ENCODE results near the gene SBSN.
A peak's percentile ranks its signal among the peaks of the same experiment; 100 is the strongest.
"Not testable (repeated sequence)": the region's sequence is repeated elsewhere in the genome, so short reads cannot be mapped to it uniquely, and the experiment has no call there.

The SBSN gene

GRCh38 chr19:35500611-35501010 lies 27.5 kb downstream of the SBSN start:
- DNase-seq, result no peak

- no peak for DNase-seq
Observed at GRCh38 chr19:35498984-35499527, 29.1 kb downstream of the SBSN start.

GRCh38 chr19:35498220-35498619 lies 29.9 kb downstream of the SBSN start:
- DNase-seq, result no peak

GRCh38 chr19:35497406-35497805 lies 30.7 kb downstream of the SBSN start:
- DNase-seq, result no peak

- DNase-seq, result peak; percentile 82
Observed at GRCh38 chr19:35495107-35496064, 32.7 kb downstream of the SBSN start.

- DNase-seq, result no peak
Observed at GRCh38 chr19:35493971-35494370, 34.1 kb downstream of the SBSN start.

GRCh38 chr19:35491836-35492360 lies 36.2 kb downstream of the SBSN start:
- no peak for DNase-seq

GRCh38 chr19:35490364-35490763 lies 37.7 kb downstream of the SBSN start, which contains the start of gene KRTDAP:
Gene KRTDAP, minus strand, starts transcription at chr19:35490464. Its CDS starts 22 bp downstream, at chr19:35490442.
- no peak for DNase-seq

GRCh38 chr19:35488677-35489076 lies 39.4 kb downstream of the SBSN start:
- no peak for DNase-seq

- DNase-seq, result no peak
Observed at GRCh38 chr19:35487656-35488182, 40.4 kb downstream of the SBSN start.

- no peak for DNase-seq
Observed at GRCh38 chr19:35486268-35486708, 41.8 kb downstream of the SBSN start.

GRCh38 chr19:35484252-35485036 lies 43.7 kb downstream of the SBSN start:
- peak; percentile 32 for DNase-seq

- no peak for DNase-seq
Observed at GRCh38 chr19:35483089-35483488, 45.0 kb downstream of the SBSN start.

- DNase-seq, result no peak
Observed at GRCh38 chr19:35478794-35479677, 49.1 kb downstream of the SBSN start.

- peak; percentile 24 for DNase-seq
Observed at GRCh38 chr19:35476149-35476548, 52.0 kb downstream of the SBSN start.

GRCh38 chr19:35474594-35474993 lies 53.5 kb downstream of the SBSN start:
- not testable (repeated sequence) for DNase-seq

GRCh38 chr19:35474104-35474503 lies 54.0 kb downstream of the SBSN start:
- no peak for DNase-seq
